DMS79 (cell line): Measurements from ENCODE around the gene ATF7.
"Not testable (repeated sequence)": the region's sequence is repeated elsewhere in the genome, so short reads cannot be mapped to it uniquely, and the experiment has no call there.

ENCODE experiments used
- DNase-seq: peaks from one replicate; lab custom pipeline; 2025; lab: John Stamatoyannopoulos, UW

Gene ATF7

GRCh38 chr12:53626702-53627169 is 554 bp upstream of the ATF7 start:
- DNase-seq = no peak

- DNase-seq = no peak
These were observed 723 bp downstream of the ATF7 start for GRCh38 chr12:53625373-53625945.

- no peak for DNase-seq
These were observed 1.2 kb downstream of the ATF7 start for GRCh38 chr12:53624956-53625355.

GRCh38 chr12:53624458-53624857 is 1.7 kb downstream of the ATF7 start:
- no peak for DNase-seq

- DNase-seq = no peak
These were observed 2.4 kb downstream of the ATF7 start for GRCh38 chr12:53623548-53624385.

GRCh38 chr12:53622724-53623123 is 3.5 kb downstream of the ATF7 start:
- DNase-seq = no peak

- DNase-seq = no peak
These were observed 7.9 kb downstream of the ATF7 start for GRCh38 chr12:53618275-53618674.

GRCh38 chr12:53617700-53618099 is 8.5 kb downstream of the ATF7 start:
- DNase-seq = no peak

- no peak for DNase-seq
These were observed 9.2 kb downstream of the ATF7 start for GRCh38 chr12:53616950-53617349.

GRCh38 chr12:53613821-53614220 is 12.4 kb downstream of the ATF7 start:
- no peak for DNase-seq

- no peak for DNase-seq
These were observed 13.2 kb downstream of the ATF7 start for GRCh38 chr12:53612978-53613377.

- DNase-seq = no peak
These were observed 14.9 kb downstream of the ATF7 start for GRCh38 chr12:53611304-53611703.

- DNase-seq = not testable (repeated sequence)
These were observed 19.5 kb downstream of the ATF7 start for GRCh38 chr12:53606688-53607087.

- no peak for DNase-seq
These were observed 21.6 kb downstream of the ATF7 start for GRCh38 chr12:53604581-53604980.

- DNase-seq = no peak
These were observed 22.4 kb downstream of the ATF7 start for GRCh38 chr12:53603804-53604203.

GRCh38 chr12:53603196-53603595 is 23.0 kb downstream of the ATF7 start:
- DNase-seq = no peak

- DNase-seq = no peak
These were observed 23.9 kb downstream of the ATF7 start for GRCh38 chr12:53602176-53602864.

GRCh38 chr12:53601296-53601847 is 24.8 kb downstream of the ATF7 start:
- no peak for DNase-seq

- DNase-seq = no peak
These were observed 25.5 kb downstream of the ATF7 start for GRCh38 chr12:53600490-53601295.

- no peak for DNase-seq
These were observed 26.6 kb downstream of the ATF7 start for GRCh38 chr12:53599579-53599978.

GRCh38 chr12:53598971-53599370 is 27.2 kb downstream of the ATF7 start:
- not testable (repeated sequence) for DNase-seq

- DNase-seq = no peak
These were observed 29.2 kb downstream of the ATF7 start for GRCh38 chr12:53596920-53597363.
